Lung (tissue), 12 donors: ENCODE results near the gene CCIN. TPM values are rescaled to one million over a fixed set of nuclear protein-coding genes. Genes with fewer than 3 reads are reported as not detected.

ENCODE experiments used
- ATAC-seq: fragments of 200-7000 bp; cut with Tn5 transposase; one replicate; pipeline ENCODE4 v1.9.1; 2020; ENCODE audit warnings: moderate number of reproducible peaks; ENCODE audit not compliant: insufficient read depth, low FRiP score
- DNase-seq, 3 donors: peaks; one replicate each; pipeline ENCODE4 v3.0.0-alpha.2; 2013 to 2017
- H3K27ac ChIP-seq, 2 donors: one replicate each; pipeline ENCODE4 v1.5.1; 2013; ENCODE audit warnings: mild to moderate bottlenecking in 2 of 2, moderate library complexity in 2 of 2, control low read depth in 1 of 2, inconsistent platforms in 1 of 2, low read depth in 1 of 2, low read length in 1 of 2
- H3K27me3 ChIP-seq, 3 donors: one replicate each; pipeline ENCODE4 v1.5.1; 2013; ENCODE audit warnings: low read length in 2 of 3; ENCODE audit not compliant: control insufficient read depth in 3 of 3, insufficient read depth in 3 of 3
- H3K36me3 ChIP-seq, 4 donors: one replicate each; pipeline ENCODE4 v1.5.1; 2013; ENCODE audit warnings: low read length in 4 of 4, mild to moderate bottlenecking in 1 of 4, moderate library complexity in 1 of 4; ENCODE audit not compliant: control insufficient read depth in 4 of 4, insufficient read depth in 4 of 4
- H3K4me1 ChIP-seq, 5 donors: one replicate each; pipeline ENCODE4 v1.5.1; 2013; ENCODE audit warnings: low read length in 5 of 5, mild to moderate bottlenecking in 2 of 5, moderate library complexity in 1 of 5; ENCODE audit not compliant: control insufficient read depth in 5 of 5, insufficient read depth in 5 of 5
- H3K4me3 ChIP-seq: one replicate; pipeline ENCODE4 v1.5.1; 2013; ENCODE audit warnings: mild to moderate bottlenecking, control low read depth, moderate library complexity
- H3K9ac ChIP-seq, 2 donors: one replicate each; pipeline ENCODE4 v1.5.1; 2013; ENCODE audit warnings: low read length in 2 of 2, control low read depth in 1 of 2; ENCODE audit not compliant: insufficient read depth in 1 of 2
- H3K9me3 ChIP-seq, 4 donors: one replicate each; pipeline ENCODE4 v1.5.1; 2013; ENCODE audit warnings: low read length in 3 of 4, mild to moderate bottlenecking in 1 of 4, moderate library complexity in 1 of 4; ENCODE audit not compliant: control insufficient read depth in 4 of 4, insufficient read depth in 3 of 4
- WGBS, 2 donors: extraction: QIAGEN DNeasy Blood & Tissue Kit; methylation state at CpG; one replicate each; pipeline ENCODE4 v1.1.7; 2013; 5-methylcytosine and 5-hydroxymethylcytosine counted together
- polyA plus RNA-seq, 2 donors: library from polyadenylated mRNA; stranded (reverse); fragments of 200-250 nt; gene quantifications; one replicate each; pipeline ENCODE4 v1.2.1, GENCODE V29; 2013
- total RNA-seq, 2 donors: library from RNA; depleted of rRNA in 1 of 2; stranded (reverse); fragments of >200 nt in 1 of 2; gene quantifications; one replicate each; pipeline ENCODE4 v1.2.1, GENCODE V29; 2014 to 2021
- TF ChIP-seq, protein P1 (sequence below): IDR thresholded peaks from 2 replicates; pipeline ENCODE4 v1.5.1; 2012; ENCODE audit warnings: mild to moderate bottlenecking; ENCODE audit errors: control extremely low read depth, extremely low read depth
- donor health status: control.
- donor health status: control.
- donor health status: Bipolar disorder and iron deficiency.
- donor health status: healthy.
- donor health status: DM: yes; HTN: yes; CAD: no.

Gene CCIN
- total and polyA plus RNA-seq, 4 donors: 0.12 to 0.89 (median 0.15) TPM; not detected in 1

DNA sequence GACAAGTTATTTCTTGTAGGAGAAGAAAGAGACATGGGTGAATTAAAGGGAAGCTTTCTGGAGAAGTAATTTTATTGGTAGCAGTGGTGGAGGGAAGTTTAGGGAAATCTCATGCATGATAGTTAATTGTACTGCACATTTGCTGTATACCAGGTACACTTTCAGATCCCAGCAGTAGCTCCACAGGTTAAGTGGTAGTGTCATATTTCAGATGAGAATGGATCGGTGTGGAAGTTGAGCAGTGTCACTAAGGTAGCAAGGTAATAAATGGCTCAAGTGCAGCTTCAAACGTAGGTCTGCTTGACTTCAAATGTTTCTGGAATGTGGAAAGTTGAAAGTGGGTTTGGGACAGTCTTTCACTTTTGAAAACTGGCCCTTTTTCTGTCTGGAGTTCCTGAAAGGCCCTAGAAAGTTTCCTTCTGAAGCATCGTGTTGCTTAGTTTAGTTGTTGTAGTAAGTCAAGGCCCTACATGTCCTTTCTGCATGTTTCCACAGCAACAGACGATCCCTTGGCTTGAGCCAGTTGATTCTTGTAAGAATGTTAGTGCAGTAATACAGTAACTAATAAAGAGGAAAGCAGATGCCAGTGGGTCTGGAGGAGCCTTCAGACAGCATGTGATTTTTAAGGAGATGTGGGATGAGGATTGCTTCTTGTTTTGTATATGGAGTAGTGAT, 25.3 kb downstream of the CCIN start:
- Histone ChIP-seq H3K27ac (peak overlapping the region in 1 of 2 donors; percentile 6), H3K9me3 (no peaks in the 10 kb centered on the region), H3K4me3 (no peak overlapping the region), H3K36me3 (peaks cover 4 to 14% (median 7%) of the 10 kb centered on the region in 4 donors), H3K4me1 (peaks cover 7 to 39% (median 20%) of the 10 kb centered on the region in 5 donors), H3K9ac (peak overlapping the region in 1 of 2 donors; percentile 16), H3K27me3 (no peaks in the 10 kb centered on the region)
- DNase-seq: peak; percentile 24 to 58 (median 40)
- ATAC-seq: no peak
- TF ChIP-seq, protein P1, sequence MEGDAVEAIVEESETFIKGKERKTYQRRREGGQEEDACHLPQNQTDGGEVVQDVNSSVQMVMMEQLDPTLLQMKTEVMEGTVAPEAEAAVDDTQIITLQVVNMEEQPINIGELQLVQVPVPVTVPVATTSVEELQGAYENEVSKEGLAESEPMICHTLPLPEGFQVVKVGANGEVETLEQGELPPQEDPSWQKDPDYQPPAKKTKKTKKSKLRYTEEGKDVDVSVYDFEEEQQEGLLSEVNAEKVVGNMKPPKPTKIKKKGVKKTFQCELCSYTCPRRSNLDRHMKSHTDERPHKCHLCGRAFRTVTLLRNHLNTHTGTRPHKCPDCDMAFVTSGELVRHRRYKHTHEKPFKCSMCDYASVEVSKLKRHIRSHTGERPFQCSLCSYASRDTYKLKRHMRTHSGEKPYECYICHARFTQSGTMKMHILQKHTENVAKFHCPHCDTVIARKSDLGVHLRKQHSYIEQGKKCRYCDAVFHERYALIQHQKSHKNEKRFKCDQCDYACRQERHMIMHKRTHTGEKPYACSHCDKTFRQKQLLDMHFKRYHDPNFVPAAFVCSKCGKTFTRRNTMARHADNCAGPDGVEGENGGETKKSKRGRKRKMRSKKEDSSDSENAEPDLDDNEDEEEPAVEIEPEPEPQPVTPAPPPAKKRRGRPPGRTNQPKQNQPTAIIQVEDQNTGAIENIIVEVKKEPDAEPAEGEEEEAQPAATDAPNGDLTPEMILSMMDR: no peak
- WGBS, 2 donors: 48 to 67% methylated on average over 4 of the region's 4 CpGs

DNA sequence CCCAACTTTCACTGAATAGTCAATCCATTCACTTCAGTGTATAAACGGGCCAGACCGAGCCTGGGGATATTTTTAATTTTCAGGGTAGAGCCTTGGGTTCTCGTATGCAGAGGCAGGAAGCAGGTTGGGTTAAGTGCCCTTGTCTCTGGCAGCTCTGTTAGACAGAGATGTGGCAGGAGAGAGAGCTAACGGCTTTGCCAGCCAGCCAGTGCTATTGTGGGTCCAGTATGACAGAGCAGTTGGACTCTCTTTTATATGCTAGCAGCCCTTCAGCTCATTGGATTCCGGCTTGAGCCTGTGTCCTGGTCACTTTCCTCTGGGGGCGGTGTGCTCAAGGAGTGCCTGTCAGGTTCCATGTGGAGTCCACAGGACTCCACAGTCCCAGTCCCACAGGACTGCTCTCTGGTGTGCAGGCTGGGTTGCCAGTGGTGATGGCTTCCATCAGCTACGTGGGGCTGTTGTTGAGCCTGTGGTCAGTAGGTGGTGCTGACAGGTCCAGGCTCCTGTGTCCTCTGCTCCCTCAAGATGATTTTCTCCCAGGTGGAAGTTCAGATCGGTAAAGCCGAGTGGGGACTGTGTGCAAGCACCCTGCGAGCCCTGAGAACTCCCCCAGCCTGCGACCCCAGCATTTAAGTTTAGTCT, 35.8 kb downstream of the CCIN start:
- Histone ChIP-seq H3K9ac (no peak overlapping the region), H3K27me3 (no peaks in the 10 kb centered on the region), H3K27ac (no peak overlapping the region), H3K36me3 (peaks cover 46 to 65% (median 54%) of the 10 kb centered on the region in 4 donors), H3K9me3 (no peaks in the 10 kb centered on the region), H3K4me1 (peaks cover 0 to 15% (median 0%) of the 10 kb centered on the region in 5 donors), H3K4me3 (no peak overlapping the region)
- no peak for DNase-seq
- TF ChIP-seq, protein P1: no peak
- no peak for ATAC-seq
- WGBS, 2 donors: 87 to 88% methylated on average over 11 of the region's 11 CpGs

DNA sequence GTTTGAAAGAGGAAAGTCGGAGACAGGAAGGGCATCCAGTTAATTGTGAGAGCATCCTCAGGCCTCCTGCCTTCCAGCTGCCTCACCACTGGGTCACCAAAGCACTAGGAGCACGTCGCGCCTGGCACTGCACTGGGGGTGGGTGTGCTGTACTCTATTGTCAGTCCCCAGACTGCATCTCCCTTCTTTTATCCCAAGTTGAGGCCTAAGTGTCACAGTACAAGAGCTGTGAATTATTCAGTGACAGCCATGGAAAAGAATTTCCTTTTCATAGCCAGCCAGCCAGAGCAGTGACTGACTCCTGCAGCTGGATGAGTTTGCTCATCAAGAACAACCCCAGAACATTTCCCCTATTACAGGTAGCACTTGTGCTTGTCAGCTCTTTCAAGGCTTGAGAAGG, 37.8 kb downstream of the CCIN start:
- ATAC-seq (no peak), DNase-seq (no peak)
- Histone ChIP-seq H3K4me1 (peaks cover 0 to 20% (median 0%) of the 10 kb centered on the region in 5 donors), H3K36me3 (peaks cover 40 to 73% (median 48%) of the 10 kb centered on the region in 4 donors), H3K9ac (no peak overlapping the region), H3K4me3 (no peak overlapping the region), H3K27ac (peak overlapping the region in 1 of 2 donors; percentile 64), H3K27me3 (no peaks in the 10 kb centered on the region), H3K9me3 (no peaks in the 10 kb centered on the region)
- 77 to 83% methylated on average over 4 of the region's 4 CpGs for WGBS, 2 donors
- TF ChIP-seq, protein P1: no peak
